Colon (tissue), 2 donors: Measurements from ENCODE around the gene RBBP8NL.
"Not testable (repeated sequence)": the region's sequence is repeated elsewhere in the genome, so short reads cannot be mapped to it uniquely, and the experiment has no call there.

Experiments used
- FAIRE-seq: peaks from 2 replicates; lab custom pipeline; 2012; peaks lifted over from hg19 to GRCh38; lab: Jason Lieb, UNC
- donor health status: control.
- donor health status: control.

The RBBP8NL gene

DNA sequence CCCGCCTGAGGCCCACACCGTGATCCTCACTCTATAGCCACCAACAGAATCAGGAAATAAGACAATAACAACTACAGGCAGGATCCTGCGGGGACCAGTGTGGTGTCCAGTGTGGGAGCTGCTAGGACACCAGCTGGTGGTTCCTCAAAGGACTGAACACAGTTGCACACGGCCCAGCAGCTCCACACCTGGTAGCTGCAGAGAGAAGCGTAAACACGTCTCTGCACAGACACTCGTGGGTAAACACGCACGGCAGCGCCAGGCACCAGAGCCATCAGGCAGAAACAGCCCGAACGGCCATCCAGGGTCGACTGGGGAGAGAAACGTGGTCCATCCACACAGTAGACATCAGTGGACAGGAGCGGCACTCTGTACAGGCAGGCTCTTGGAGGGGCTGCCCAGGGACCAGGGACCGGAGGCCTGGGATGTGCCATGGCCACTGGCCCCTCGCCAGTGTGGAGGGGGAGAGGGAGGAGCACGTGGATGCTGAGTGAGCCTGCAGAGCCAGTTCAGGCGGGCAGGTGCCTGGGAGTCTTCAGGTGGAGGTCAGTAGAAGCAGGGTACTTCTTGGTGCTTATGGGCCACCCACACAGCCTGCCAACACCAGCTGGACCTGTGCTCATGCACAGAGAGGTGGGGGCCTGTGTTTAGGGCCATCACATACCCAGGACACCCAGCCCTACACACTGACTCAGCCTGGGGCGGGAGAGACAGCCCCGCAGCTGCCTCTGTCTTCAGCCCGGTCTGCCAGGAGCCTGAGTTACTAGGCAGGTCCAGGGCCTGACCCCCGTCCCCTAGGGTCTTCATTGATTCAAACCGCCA is 52.8 kb downstream of the RBBP8NL start:
- FAIRE-seq = no peak

DNA sequence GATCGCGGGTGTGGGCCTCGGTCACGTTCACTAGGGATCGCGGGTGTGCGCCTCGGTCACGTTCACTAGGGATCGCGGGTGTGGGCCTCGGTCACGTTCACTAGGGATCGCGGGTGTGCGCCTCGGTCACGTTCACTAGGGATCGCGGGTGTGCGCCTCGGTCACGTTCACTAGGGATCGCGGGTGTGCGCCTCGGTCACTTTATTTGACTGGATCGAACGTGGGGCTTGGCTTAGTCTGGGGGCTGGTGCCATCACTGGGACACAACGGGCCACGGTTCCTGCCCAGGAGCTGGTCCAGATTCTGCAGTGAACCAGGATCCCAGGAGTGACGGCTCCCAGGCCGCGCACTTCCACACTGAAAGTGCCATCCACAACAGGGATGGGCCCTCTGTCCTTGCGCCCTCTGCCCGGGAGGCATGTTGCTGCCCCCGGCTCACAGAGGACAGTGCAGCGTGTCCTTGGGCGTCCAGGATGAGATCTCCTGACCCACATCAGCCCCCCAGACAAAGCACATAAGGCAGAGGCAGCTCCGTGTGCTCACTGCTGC is 53.6 kb downstream of the RBBP8NL start:
- not testable (repeated sequence) for FAIRE-seq

DNA sequence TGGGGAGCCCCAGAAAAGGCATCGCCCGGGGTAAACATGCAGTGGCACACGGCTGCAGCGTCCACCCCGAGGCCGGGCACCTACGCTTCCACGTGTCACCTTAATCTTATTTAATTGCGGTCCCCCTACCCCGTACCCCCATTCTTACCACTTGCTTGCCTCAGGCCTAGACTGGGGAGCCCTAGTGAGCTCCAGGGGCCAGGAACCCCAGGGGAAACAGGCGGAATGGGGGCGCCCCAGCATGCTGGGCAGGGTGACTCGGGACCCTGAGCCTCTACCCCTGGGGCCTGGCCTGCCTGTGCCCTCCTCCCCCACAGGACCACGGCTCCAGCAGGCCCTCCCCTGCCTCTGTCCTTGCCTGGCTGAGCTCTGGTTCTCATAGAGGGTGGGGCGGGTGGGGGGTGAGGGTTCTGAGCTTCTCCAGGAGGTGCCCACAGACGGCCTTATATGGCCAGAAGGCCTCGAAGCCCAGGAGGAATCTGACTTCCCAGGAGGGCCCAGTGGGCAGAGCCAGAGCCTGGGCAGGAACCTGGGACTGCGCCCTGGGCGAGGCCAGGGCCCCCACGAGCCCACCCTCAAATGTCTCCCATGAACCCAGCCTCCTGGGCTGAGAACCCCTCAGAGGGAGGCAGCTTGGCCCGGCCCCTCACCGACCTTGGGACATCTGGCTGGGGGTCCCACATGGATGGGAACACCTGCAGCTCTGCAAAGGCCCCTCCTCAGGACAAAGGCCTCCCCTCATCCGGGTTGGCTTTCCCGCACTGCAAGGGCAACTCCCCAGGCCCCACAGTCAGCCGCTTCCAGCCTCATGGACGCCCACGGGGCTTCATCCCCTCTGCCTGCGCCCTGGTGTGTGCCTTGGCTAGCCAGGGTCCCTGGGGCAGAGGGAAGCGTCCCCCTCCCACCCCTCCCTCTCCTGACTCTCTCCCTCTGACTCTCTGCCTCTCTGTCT is 55.0 kb downstream of the RBBP8NL start:
- FAIRE-seq = no peak

DNA sequence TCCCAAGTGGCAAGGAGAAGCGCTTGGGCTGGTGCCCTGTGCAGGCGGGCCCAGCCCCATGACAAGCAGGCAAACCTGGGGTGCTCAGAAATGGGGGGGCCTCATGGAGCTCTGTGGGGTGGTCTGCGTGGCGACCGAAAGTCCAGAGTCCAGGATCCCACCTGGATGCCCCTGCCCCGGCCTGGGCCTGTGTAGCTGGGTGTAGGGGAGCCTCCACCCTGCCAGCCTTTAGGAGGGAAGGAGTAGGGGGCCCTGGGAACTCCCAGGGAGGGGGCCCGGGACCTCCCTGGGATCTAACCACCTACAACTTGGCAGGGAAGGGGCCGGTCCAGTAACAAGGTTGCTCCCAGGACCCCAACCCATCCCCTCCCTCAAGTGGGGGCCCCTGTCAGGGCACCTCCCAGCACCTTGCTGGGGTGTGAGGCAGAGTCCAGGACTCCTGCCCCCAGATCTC is 55.7 kb downstream of the RBBP8NL start:
- FAIRE-seq = no peak

DNA sequence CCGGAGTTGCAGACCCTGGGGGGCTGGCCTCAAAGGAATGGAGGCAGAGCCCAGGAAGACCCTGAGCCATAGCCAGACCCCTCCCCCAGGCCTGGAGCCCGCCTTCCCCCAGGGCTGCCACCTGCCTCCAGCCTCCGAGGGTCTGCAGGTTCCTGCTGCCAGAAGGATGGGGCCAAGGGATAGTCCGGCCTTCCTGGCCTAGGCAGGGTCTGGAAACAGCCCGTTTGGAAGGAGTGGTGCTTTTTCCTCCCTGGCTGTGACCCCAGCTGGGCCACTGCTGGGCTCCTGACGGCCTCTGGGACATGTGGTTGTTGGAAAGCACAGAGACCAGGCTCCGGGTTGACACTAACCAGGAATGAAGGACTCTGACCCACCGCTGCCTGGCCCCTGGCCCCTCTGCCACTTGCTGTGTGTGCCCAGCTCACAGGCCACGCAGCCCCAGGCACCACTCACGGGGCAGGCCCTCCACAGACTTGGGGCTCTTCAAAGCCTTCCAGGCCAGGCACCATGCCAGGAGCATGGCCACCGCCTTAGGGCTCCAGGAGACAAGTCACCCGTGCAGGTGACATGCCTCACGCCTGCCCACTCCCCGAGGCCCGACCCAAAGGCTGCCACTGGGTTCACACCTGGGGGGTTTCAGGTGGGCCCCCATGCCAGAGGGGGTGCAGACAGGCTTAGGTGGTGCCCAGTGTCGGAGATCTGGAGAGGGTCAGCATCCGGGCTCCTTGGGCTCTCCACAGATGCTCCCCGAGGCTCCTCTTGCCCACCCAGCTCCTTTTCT is 56.3 kb downstream of the RBBP8NL start:
- FAIRE-seq = no peak

DNA sequence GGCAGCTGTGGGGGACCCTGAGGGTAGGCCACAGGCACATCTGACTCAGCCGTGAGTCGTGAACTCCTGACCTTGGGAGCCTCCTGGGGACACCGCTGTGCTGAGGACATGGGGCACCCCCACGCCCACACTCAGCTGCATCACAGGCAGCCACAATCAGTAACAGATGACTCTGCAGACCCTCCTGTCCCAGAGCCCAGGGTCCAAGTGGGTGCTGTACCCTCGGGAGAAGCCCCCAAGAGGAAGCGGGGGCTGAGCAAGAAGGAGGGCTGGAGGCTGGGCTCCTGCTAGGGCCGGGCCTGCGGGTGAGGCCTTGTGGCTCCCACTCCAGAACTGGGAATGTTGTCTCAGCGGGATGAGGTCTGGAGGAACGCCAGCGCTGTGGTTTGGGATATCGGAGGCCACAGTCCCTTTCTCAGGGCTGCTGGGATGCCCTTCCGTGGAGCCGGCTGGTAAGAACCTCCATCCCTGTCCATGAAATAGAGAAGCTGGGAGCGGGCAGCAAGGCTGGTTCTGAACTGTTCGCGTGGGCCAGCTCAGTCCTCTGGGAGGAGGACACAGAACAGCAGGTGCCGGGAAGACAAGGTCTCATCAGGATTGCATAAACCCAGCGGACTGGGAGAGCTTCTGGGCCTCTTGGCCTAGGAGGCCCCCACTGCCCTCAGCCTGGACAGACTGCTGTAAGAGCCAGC is 57.1 kb downstream of the RBBP8NL start:
- FAIRE-seq = no peak

DNA sequence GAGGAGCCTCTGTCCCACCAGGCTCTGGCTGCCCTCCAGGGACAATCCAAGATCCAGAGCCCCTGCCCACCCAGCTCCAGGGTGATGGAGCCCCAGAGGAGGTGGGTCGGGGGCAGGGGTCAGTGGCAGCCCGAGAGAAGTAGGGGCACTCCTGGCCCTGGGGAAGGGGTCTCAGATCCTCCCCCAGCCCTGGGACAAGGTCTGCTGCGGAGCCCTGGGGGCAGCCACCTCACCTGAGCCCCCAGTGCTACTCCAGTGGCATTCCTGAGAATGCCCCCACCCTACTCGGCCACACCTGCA is 57.6 kb downstream of the RBBP8NL start:
- FAIRE-seq = no peak

DNA sequence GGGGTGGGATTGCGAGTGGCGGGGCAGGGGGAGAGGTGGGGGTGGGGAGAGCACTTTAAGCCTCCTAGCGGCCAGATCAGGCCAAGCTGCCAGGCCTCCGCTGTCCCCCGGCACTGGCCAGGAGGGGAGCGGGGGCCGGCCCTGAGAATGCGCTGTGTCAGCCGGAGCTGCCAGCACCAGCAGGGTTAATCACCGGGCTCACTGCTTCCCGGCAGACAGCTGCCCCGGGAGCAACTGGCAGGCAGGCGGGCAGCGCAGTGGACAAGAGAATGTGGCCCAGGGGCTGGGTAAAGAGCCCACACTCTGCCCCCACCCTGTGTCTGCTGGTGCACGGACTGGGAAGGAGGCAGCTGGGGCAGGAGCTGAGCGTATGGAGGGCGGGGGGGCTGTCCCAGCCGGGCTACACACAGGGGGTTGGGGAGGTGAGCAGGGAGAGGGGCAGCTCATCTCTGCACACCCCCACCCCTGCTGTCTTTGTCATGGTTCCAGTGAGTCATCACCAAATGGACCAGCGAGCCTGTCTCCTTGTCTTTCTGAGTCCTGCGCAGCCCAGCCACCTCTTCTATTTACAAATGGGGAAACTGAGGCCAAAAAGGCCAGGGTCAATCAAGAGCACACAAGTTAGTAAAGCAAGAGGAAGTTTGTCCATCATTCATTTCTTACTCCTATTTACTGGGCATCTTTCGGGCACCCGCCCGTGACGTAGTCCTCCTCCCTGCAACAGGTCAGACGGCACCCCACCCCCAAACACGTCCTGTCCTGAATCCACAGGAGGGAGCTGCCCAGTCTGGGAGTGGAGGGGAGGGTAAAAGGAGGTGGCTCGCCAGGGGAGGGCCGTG is 58.1 kb downstream of the RBBP8NL start:
- FAIRE-seq = no peak

DNA sequence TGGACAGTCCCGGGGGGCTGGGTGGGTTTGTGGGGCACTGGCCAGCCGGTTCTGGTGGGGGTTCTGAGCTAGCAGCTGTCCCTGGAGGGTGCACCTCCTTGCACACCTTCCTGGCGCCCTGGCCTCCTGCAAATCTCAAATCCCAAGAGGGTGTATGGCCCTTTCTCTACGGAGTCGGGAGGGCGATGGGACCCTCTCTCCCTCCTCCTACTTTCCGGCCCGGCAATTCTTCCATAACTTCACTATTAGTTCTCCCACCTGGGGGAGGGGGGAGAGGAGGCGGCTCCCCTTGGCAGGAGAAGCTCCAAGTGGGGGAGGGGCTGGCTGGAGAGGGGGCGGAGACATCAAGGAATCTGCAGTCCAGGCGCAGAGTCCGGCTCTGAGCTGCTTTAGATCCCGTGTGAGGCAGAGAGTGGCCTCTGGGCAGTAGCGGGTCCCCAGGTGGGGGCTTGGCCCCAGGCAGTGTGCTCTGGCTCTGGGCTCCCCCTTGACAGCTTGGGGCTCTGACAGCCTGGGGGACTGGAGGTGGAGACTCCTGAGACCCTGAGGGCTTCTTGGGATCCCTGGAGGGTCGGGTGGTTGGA is 58.9 kb downstream of the RBBP8NL start:
- no peak for FAIRE-seq

DNA sequence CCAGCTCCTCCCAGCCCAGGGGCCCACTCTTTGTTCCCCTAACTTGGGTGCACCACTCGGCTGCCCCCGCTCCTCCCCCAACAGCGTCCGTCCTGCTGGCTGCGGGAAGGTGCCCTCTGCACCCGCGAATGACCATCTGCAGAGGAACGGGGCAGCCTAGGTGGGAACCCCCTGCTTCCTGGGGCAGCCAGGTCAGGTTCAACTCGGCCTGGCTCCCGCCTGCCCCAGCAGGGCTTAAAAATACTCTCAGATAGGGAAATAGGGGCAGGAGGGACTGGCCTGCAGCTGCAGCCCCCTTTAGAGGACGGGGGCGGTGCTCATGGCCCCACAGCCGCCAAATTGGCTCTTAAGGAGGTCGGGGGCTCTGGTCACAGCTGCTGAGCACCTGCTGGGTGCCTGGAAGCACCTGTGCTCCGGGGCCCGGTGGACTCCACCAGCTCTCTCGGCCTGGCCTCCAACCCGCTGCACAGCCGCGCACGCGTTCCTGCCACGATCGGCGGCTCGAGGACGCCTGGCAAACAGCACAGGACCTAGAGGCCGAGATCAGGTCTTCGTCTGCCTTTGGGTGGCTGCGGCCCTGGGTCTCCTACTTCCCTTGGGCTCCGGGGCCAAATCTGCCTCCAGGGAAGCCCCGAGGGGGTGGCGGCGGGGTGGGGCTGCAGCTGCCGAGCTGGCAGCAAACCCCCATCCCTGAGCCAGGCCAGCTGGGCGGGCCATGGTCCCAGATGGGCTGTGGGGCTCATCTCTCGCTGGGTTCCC is 59.5 kb downstream of the RBBP8NL start:
- no peak for FAIRE-seq

DNA sequence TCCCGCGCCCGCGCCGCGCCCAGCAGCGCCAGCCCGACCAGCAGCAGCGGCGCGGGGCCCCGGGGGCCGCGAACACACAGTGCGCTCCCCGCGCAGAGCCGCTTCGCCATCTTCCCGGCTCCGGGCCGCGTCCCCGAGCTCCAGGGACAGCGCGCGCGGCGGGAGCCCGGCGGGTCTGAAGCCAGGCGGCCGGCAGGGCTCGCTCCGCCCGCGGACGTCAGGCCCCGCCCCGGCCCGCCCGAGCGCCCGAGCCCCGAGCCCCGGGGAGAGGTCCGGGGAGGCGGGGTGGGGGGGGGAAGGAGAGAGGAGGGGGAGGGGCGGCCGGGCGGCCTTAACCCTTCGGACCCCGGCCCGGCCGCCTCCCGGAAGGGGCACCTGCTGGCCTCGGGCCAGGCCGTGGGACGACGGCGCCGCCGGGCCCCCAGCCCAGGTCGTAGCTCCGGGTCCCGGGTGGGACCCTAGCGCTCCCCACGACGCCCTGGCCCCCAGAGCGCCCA is 60.2 kb downstream of the RBBP8NL start, which contains the start of gene LAMA5:
Gene LAMA5 (minus strand): TSS at position 177 of the 497 bp plus-strand sequence. CDS start 67 bp downstream, at position 110.
- no peak for FAIRE-seq

DNA sequence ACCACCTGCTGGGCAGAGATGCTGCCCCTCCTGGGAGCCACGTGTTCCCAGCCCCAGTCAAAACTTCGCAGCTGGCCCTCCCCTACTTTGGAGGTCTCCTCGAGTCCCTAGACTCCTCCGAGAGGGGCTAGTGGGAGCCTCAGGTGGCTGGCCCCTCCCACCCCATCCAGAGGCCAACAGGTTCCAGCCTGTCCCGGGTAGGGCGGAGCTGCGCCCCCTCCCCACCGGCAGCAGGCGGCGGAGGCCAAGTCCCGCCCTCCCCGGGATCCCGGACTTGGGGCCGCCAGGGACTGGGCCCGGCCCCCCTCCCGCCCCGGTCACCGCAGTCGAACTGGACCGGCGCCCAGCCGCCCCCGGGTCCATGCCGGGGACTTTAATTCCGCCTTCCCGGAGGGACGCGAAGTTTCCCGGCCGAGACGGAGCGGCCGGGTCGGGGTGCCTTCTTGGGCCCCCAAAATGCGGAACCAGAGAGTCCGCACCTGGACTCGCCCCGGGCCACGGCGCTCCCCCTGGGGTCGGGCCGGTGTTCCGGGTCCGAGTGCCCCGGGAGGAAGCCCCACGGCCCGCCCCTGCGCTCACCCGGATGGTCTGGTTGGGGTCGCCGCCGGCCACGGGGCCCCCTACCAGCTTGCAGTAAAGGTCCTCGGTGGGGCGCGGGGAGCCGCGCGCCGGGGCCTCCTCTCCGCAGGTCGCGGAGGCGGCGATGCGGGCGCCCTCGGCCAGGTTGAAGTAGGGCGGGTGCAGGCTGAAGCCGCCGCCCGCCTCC is 60.8 kb downstream of the RBBP8NL start:
- no peak for FAIRE-seq

DNA sequence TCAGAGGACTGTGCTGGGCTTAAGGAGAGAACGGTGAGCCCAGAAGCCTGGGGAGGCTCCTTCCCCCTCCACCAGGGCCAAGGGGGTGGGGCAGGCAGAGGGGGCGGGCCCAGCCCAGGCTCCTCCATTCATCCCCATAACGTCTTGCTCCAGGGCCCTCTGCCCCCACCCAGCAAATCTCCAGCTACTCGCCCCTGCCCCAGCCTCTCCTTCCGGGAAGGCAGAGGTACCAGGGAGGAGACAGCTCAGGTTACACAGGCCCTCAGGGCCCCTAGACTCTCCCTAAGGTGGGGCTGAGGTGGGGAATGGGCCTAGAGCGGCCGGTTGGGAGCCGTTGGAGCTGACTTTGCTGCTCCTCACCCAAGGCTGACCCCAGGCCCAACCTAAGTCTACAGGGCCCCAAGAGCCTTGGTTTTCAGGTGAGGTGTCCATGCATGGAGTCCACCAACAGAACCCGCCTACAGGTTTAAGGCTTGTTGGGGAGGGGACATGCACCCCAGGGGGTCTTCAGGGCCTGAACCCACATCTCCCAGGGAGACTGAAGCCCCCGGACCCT is 61.4 kb downstream of the RBBP8NL start:
- no peak for FAIRE-seq

DNA sequence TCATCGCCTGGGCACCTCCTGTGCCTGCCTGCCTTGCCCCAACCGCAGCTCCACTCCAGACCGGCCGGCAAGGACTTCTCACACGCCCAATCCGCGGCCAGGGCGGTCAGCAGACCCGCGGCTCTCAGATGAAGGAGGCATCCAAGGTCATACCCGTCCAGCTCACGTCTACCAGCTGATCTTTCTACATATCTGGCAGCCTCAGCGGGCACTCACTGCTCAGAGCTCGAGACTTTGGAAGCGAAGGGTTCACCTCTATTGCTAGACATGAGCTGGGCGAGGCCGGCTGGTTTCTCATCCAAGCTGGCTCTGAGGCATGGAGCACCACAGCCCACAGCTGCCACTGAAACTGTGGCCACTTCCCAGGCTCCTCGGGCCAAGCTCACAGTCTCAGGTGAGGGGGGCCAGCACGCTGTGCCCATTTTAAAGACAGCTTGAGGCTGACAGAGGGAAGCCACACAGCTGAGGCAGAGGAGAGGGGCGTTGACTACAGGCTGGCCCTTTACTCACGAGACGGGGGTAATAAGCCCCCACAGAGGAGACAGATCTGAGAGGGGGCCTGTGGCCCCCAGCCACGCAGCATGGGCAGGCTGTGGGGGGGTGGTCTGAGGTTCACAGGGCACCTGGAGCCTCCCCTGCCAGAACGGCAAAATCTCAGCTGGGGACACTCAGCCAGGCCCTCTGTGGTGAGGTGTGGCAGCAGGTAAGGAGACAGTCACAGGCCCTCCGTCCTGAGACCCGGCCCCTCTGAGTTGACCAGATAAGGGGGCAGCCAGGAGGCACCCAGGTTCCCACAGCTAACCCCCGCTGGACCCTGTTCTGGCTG is 62.2 kb downstream of the RBBP8NL start:
- FAIRE-seq = no peak

DNA sequence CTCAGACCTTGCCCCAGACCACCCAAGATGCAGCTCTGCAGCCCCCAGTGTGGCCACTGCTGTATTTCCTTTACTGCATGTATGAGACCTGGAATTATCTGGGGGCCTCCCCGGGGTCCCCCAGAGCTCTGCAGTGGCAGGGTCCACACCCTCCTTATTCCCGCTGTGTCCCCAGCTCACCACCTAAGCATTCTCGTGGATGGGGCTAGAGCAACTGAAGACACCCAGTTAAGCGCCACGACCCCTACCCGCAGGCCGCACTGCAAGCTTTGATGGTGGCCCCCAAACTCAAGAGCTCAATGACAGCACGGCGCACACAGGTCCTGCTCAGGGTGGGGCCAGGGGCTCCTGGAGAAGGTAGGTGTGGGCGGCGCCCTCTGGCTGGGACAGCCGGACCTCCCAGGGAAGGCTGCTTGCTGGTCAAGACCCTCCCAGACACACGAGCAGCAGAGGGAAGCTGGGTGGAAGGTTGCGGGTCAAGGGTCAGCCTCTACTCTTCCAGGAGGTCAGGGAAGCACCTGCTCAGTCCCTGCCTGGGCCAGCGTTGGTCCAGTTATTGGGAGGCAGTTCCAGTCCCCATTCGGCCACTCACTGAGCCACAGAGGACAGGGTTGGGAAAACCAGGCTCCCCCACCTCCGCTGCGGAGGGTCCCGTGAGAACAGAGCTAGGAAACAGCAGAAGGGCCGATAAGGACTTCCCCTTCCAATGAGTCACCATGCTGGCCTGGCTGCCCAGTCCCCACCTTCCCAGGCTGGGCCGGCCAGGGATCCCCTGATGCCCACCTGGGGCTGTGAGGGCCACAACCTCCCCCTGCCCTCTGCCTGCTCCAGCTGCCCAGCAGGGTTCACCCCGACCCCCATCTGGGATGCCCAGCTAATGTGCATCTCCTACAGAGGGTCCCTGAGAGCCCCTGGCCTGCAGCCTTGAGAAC is 63.2 kb downstream of the RBBP8NL start:
- no peak for FAIRE-seq
